Retinal pigment epithelial cell (primary cell): ENCODE measurements around the gene ZNF407.

Experiments used
- DNase-seq: peaks from one replicate; pipeline ENCODE4 v3.0.0-alpha.2; 2010; ENCODE audit warnings: low read depth
- H3K4me3 ChIP-seq: 2 replicates; pipeline ENCODE4 v1.5.1; 2011; ENCODE audit warnings: mild to moderate bottlenecking, low read length, control low read depth, moderate library complexity
- CTCF ChIP-seq: conservative IDR thresholded peaks from 2 replicates; pipeline ENCODE4 v1.5.1; 2011; ENCODE audit warnings: low read depth, low read length, control low read depth, inconsistent platforms

The ZNF407 gene

GRCh38 chr18:74905247-74905646, 307.6 kb downstream of the ZNF407 start:
- no peak overlapping the region for H3K4me3 ChIP-seq
- no peak for DNase-seq
- no peak for TF ChIP-seq CTCF

GRCh38 chr18:74906184-74906583, 308.5 kb downstream of the ZNF407 start:
- TF ChIP-seq CTCF, result no peak

GRCh38 chr18:74914052-74914591, 316.5 kb downstream of the ZNF407 start:
- TF ChIP-seq CTCF, result no peak
- no peak for DNase-seq
- H3K4me3 ChIP-seq, result no peak overlapping the region

More at GRCh38 chr18:74906184-74906583, 308.5 kb downstream of the ZNF407 start:
- H3K4me3 ChIP-seq, result no peak overlapping the region
- DNase-seq, result no peak

- no peak for TF ChIP-seq CTCF
- no peak for DNase-seq
- H3K4me3 ChIP-seq, result no peak overlapping the region
Measured at GRCh38 chr18:74914648-74915047, 317.0 kb downstream of the ZNF407 start.

- DNase-seq, result no peak
- H3K4me3 ChIP-seq, result no peak overlapping the region
Measured at GRCh38 chr18:74916773-74917393, 319.2 kb downstream of the ZNF407 start.

GRCh38 chr18:74918276-74918790, 320.7 kb downstream of the ZNF407 start:
- no peak for TF ChIP-seq CTCF
- no peak overlapping the region for H3K4me3 ChIP-seq
- DNase-seq, result no peak

More at GRCh38 chr18:74916773-74917393, 319.2 kb downstream of the ZNF407 start:
- no peak for TF ChIP-seq CTCF
